OCI-LY3 (cell line): ENCODE measurements around the gene C19orf25.

ENCODE experiments used
- CTCF ChIP-seq: fragments of 200-600, 300-600 bp; sonication (generic); IDR thresholded peaks from 2 replicates; pipeline ENCODE4 v1.5.1; 2014; ENCODE audit warnings: antibody characterized with exemption, low read length, low read depth
- EZH2phosphoT487 ChIP-seq: fragments of 200-600 bp; shearing (Covaris generic); IDR thresholded peaks from 2 replicates; pipeline ENCODE4 v1.6.1; 2018; ENCODE audit warnings: antibody characterized with exemption, mixed run types, low read depth

GRCh38 chr19:1472231-1473084, 6.6 kb downstream of the C19orf25 start:
- TF ChIP-seq CTCF (no peak), EZH2phosphoT487 (no peak)
